Spleen (tissue), 7 donors: Measurements from ENCODE around the gene RIPOR2.

Experiments used
- POLR2A ChIP-seq, 3 donors: fragments of 450-650 bp; IDR thresholded peaks; one replicate each; pipeline ENCODE4 v1.5.1; 2017; ENCODE audit warnings: antibody characterized with exemption in 3 of 3, mild to moderate bottlenecking in 1 of 3
- POLR2AphosphoS5 ChIP-seq, 3 donors: sonication (generic); formaldehyde crosslinking; IDR thresholded peaks; one replicate each; pipeline ENCODE4 v1.5.1; 2017; ENCODE audit warnings: antibody characterized with exemption in 3 of 3
- TF ChIP-seq, protein P1 (sequence below), 11 experiments: fragments of 200-600 bp in 7 of 11; fragments of 450-650 bp in 4 of 11; sonication (generic) in 4 of 11; IDR thresholded peaks in 8 of 11; conservative IDR thresholded peaks in 3 of 11; 1 replicate in 7 of 11; 2 replicates in 4 of 11; pipeline versions ENCODE4 v1.4.0 to v1.8.0; 2016 to 2021; ENCODE audit warnings: antibody characterized with exemption in 11 of 11, inconsistent platforms in 4 of 11, mild to moderate bottlenecking in 1 of 11
- donor health status: DM: no; HTN: no; CAD: no; lungs with moderate emphysema.
- donor health status: DM: no; HTN: no; CAD: no.
- donor health status: DM: no; HTN: no; CAD: no.

- TF ChIP-seq, protein P1, sequence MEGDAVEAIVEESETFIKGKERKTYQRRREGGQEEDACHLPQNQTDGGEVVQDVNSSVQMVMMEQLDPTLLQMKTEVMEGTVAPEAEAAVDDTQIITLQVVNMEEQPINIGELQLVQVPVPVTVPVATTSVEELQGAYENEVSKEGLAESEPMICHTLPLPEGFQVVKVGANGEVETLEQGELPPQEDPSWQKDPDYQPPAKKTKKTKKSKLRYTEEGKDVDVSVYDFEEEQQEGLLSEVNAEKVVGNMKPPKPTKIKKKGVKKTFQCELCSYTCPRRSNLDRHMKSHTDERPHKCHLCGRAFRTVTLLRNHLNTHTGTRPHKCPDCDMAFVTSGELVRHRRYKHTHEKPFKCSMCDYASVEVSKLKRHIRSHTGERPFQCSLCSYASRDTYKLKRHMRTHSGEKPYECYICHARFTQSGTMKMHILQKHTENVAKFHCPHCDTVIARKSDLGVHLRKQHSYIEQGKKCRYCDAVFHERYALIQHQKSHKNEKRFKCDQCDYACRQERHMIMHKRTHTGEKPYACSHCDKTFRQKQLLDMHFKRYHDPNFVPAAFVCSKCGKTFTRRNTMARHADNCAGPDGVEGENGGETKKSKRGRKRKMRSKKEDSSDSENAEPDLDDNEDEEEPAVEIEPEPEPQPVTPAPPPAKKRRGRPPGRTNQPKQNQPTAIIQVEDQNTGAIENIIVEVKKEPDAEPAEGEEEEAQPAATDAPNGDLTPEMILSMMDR (IDR thresholded peaks at IDR 0.05 in 8 of 11, conservative IDR thresholded peaks at IDR 0.05 in 3 of 11) = no peak
- TF ChIP-seq POLR2AphosphoS5 (IDR thresholded peaks at IDR 0.05) (no peak), POLR2A (IDR thresholded peaks at IDR 0.05) (no peak)
Observed at GRCh38 chr6:24823185-24823584, 112.6 kb downstream of the RIPOR2 start.
